HUDEP-2 (cell line): Measurements from ENCODE around the gene IL1RAPL1.
A peak's percentile ranks its signal among the peaks of the same experiment; 100 is the strongest.

Experiments
- DNase-seq, 76 experiments: peaks; one replicate each; lab custom pipeline; 2025; ENCODE audit not compliant: unreplicated experiment in 76 of 76; lab: John Stamatoyannopoulos, UW

IL1RAPL1 gene

GRCh38 chrX:29590921-29591320 lies 1003.7 kb downstream of the IL1RAPL1 start:
- no peak for DNase-seq

DNA sequence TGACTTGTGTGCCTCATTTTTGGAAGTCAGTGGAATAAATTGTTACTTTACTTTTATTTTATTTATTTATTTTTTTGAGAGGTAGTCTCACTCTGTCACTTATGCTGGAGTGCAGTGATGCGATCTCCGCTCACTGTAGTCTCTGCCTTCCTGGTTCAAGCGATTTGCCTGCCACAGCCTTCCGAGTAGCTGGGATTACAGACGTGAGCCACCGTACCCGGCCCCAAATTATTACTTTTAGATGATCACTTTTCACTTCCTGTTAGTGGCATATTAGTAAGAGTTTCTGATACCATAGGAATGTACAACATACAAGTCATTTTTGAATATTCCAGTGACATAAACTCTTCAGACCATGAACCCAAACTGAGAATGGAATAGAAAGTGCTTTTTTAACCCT lies 1017.1 kb downstream of the IL1RAPL1 start:
- DNase-seq: no peak

GRCh38 chrX:29617276-29617675 lies 1030.0 kb downstream of the IL1RAPL1 start:
- no peak for DNase-seq

DNA sequence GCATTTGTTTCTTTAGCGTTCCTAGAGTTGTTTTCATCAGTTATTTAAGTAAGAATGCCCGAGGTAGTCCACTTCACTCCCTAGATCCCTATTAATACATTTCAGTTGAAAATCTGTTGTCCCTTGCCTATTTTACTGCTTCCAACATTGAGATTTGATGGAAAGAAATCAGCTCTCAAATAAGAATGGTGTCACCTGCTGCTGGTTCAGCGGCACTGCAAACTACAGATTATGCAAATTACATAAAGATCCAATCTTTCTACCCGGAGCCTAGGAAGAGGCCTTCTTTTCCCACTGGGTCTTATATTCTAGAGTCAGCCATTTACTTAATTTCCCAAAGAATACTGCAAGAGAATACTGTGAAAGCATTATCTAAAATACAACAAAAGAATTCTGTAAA lies 1030.5 kb downstream of the IL1RAPL1 start:
- no peak for DNase-seq

DNA sequence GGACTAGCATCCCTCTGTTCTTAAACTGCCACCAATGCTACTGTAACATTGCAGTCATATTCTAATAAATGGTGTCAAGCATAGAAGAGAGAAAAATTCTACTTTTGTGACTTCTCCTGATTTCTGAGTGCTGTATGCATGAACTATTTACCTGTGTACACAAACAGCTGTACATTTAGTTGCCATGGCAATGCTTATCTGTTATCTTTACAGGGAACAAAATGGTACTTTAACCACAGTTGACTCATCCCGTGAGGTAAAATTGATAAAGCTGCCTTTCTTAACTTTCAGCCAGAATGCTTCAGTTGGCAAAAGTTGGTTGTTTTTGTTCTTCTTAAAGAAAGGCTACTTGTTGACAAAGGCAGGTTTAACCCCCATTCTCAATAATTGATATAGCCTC lies 1040.6 kb downstream of the IL1RAPL1 start:
- no peak for DNase-seq

GRCh38 chrX:29634516-29634915 lies 1047.3 kb downstream of the IL1RAPL1 start:
- DNase-seq: no peak

- DNase-seq: no peak
Observed at GRCh38 chrX:29636331-29636730, 1049.1 kb downstream of the IL1RAPL1 start.

- no peak for DNase-seq
Observed at GRCh38 chrX:29640106-29640505, 1052.9 kb downstream of the IL1RAPL1 start.

DNA sequence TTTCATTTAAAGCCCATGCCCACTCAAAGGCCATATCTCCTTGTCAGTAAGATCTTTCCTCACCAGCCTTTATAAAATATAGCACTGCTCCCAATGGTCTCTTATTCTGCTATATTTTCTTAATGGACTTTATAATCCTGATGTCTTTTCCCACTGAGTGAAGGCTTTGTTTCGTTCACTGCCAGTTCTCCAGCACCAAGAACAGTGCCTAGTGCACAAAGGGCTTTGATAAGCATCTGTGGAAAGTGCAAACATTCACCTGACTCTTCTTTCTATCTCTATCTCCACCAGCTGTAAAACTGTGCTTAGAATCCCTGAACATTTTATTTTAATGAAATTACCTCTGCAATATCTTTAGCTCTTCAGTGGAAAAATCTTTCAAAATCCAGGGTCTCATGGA lies 1054.2 kb downstream of the IL1RAPL1 start:
- no peak for DNase-seq

DNA sequence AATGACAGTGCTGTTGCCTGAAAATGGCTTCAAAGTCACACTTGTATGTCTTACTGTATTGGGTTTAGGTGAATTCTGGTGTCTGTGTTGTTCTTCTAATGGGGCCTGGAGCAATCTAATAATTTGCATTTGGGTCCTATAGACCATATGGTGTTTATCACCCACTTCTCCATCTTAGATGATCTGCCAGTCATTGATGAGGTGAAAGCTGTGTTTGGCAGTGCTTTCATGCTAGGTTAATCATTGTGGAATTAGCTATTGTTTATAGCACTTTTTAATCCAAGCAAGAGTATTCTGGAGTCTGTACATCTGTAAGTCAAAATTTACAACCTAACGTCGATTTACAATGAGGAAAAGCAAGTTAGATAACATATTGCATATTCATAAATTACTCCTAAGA lies 1055.9 kb downstream of the IL1RAPL1 start:
- no peak for DNase-seq

DNA sequence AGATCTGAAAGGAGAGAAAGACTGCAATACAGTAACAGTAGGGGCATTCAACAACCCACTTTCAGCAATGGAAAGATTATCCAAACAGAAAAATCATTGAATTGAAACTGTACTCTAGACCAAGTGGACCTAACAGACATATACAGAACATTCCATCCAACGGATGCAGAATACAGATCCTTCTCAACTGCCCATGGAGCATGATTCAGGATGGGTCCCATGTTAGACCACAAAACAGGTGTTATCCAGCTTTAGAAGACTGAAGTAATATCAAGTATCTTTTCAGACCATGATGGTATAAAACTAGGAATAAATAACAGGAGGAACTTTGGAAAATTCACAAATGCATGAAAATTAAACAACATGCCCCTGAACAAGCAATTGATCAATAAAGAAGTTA lies 1060.9 kb downstream of the IL1RAPL1 start:
- no peak for DNase-seq

GRCh38 chrX:29652484-29652883 lies 1065.2 kb downstream of the IL1RAPL1 start:
- DNase-seq: no peak

- DNase-seq: no peak
Observed at GRCh38 chrX:29653721-29654120, 1066.5 kb downstream of the IL1RAPL1 start.

DNA sequence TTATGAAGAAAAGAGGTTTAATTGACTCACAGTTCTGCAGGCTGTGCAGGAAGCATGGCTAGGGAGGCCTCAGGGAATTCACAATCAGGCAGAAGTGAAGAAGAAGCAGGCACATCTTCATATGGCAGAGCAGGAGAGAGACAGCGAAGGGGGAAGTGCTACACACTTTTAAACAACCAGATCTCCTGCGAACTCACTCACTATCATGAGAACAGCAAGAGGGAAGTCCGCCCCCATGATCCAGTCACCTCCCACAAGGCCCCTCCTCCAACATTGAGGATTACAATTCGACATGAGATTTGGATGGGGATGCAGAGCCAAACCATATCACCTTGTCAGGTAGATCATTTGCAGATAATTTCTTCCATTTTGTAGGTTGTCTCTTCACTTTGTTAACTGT lies 1072.7 kb downstream of the IL1RAPL1 start:
- no peak for DNase-seq

GRCh38 chrX:29661290-29661689 lies 1074.0 kb downstream of the IL1RAPL1 start:
- DNase-seq: no peak

GRCh38 chrX:29662101-29662500 lies 1074.9 kb downstream of the IL1RAPL1 start:
- DNase-seq: no peak

DNA sequence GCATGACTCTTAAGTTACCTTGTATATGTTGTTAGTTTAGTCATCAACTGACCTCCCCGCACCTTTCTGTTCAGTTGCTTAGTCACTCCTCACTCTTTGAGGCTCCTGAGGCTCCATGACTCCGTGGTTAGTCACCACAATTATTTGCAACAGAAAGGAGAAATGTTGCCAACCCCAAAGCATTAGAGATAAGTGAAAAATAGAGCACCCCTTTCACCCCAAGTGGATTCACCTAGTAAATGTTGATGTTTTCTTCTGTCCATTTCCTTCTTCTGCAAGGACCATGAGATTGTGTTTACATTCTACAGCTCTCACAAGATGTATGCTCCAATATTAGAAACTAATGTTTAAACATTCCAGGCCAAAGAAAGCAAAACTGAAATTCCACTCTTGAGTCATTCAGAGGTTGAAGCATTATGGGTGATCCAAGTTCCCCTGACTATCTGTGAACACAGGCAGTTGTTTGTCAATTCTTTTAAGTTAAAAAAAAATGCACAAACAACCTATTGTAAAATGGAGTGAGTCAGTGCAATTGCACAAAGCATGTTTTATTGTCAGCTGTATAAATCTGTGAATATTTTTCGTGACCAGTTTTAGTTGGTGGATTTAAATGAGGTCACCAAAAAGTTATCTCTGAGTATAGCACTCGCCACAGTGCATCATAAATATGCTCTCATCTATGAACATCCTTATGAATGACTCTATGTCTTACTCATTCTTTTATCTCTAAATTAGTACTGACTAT lies 1075.7 kb downstream of the IL1RAPL1 start:
- DNase-seq: peak in 1 of 76 experiments; percentile 0

DNA sequence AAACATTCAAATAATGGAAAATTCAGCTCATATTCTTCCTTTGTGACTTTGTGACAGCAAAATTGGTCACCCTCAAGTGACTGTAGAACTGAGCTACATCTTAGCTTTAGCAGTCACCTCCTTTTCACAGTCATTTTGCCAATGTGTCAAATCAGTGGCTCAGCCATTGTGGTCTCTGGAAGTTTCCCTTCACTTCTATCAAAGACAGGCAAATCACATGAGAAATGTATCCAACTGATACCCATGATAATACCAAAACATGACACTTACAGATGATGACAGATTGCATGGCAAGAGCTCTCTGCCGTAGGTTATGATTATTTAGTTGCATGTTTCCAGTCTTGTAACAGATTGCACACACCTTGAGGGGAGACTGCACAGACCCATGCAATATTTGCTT lies 1078.3 kb downstream of the IL1RAPL1 start:
- DNase-seq: no peak

GRCh38 chrX:29666366-29666765 lies 1079.1 kb downstream of the IL1RAPL1 start:
- DNase-seq: no peak

DNA sequence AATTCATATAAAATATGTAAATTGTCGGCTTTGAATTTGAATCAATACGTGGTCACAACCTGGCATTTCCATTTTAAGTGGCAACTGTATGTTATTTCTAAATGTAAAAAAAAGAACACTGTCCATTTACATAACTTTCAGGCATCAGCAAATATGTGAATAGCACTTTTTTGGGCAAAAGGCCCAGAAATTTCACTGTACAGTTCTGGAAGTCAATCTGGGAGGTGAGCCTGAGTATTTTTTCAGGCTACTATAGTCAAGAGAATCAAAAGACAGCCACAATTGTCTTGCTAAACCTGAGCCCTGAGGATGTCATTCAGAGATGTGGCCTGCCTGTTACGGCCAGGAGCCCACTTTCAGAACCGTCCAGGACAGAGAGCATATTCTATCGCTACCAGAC lies 1084.2 kb downstream of the IL1RAPL1 start:
- DNase-seq: no peak

DNA sequence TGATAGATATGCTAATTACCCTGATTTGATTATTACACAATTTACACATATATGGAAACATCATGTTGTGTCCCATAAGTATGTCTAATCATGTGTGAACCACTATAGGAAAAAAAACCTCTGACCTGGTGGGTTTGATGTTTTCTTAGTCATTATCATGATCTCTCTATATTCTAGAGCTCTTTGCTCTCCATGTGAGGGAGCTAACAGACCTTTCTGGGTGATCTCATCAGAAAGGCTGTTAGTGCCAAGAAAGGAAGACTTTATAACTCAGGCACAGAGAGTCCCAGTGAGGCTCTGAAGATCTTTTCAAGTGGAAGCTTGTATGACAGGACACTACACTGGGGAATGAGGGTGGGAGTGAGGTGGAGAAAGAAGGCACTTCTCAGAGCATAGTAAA lies 1100.4 kb downstream of the IL1RAPL1 start:
- no peak for DNase-seq

DNA sequence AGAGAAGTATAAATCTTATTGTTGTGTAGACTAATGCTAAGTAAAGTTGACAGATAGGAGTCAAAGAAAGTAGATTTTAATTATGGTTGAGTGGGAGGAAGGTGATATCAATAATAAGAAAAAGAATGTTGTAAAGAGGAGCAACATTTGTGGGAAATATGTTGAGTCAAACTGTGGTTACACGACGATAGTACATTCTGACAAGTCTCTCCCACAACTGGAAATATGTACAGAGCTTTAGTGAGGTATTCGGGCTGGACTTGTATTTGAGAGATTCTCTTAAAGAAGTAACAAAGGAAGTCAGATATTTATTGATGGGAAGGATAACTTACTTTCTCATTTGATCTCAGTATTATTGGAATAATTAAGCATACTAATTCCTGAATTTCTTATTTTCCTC lies 1102.8 kb downstream of the IL1RAPL1 start:
- DNase-seq: no peak

DNA sequence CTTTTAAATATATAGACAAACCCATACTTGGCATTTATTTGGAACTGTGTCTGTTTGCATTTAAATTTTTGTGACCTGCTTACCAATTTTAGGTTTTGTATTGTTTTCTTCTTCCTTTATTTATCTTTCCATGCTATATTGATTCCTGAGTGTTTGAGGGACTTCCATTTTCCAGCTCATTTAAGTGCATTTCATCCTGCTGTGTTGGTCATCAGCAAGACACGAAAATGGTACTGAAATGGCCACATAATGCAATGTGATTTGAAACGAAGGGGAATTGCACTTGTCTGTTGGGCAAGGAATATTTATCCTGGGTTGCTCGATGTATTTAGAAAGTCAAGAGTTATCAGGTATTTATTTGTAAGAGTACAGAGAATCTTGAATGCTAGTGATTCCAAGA lies 1103.8 kb downstream of the IL1RAPL1 start:
- no peak for DNase-seq
